ENCODE measurements around the gene SCGB1C1.

Gene SCGB1C1

DNA sequence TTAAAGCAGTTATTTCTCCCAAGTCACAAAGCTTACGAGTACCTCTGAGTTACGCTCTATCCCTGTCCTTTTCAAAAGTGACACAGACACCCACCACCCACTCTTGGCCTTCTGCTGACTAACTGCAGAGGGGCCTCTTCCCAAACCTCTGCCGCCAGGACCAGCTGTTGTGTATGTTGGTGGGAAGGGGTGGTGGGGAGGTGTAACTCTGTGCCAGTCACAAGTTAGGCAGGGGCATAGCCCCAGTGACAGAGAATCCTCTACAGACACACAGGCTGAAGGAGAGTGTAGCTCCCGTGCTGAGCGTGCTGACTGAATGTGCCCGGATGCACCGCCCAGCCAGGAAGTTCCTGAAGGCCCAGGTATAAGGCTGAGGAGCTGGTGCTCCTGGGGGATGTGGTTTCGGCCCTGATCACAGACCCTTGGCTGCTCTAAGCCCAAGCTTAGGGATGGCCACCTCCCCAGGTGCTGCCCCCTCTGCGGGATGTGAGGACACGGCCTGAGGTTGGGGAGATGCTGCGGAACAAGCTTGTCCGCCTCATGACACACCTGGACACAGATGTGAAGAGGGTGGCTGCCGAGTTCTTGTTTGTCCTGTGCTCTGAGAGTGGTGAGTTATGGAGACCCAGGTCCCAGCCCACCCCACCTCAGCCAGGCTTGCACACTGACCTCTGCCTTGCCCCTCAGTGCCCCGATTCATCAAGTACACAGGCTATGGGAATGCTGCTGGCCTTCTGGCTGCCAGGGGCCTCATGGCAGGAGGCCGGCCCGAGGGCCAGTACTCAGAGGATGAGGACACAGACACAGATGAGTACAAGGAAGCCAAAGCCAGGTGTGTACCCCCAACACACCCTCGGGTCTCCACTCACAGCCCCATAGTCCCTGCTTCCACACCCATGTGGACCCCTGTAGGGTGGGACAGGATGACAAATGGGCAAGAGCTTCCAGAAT is 19.5 kb downstream of the SCGB1C1 start:
- Histone ChIP-seq H3K27me3 (ENCODE audit: insufficient read depth, poor library complexity, severe bottlenecking) (no peaks in the 10 kb centered on the region), H3K27ac (replicated peaks) (no peak overlapping the region), H3K4me3 (replicated peaks; ENCODE audit: insufficient read depth, low read length) (no peak overlapping the region)
- no peak for DNase-seq (ENCODE audit: low read depth in 1 of 2, low spot score in 1 of 2)
- TF ChIP-seq, protein P1, sequence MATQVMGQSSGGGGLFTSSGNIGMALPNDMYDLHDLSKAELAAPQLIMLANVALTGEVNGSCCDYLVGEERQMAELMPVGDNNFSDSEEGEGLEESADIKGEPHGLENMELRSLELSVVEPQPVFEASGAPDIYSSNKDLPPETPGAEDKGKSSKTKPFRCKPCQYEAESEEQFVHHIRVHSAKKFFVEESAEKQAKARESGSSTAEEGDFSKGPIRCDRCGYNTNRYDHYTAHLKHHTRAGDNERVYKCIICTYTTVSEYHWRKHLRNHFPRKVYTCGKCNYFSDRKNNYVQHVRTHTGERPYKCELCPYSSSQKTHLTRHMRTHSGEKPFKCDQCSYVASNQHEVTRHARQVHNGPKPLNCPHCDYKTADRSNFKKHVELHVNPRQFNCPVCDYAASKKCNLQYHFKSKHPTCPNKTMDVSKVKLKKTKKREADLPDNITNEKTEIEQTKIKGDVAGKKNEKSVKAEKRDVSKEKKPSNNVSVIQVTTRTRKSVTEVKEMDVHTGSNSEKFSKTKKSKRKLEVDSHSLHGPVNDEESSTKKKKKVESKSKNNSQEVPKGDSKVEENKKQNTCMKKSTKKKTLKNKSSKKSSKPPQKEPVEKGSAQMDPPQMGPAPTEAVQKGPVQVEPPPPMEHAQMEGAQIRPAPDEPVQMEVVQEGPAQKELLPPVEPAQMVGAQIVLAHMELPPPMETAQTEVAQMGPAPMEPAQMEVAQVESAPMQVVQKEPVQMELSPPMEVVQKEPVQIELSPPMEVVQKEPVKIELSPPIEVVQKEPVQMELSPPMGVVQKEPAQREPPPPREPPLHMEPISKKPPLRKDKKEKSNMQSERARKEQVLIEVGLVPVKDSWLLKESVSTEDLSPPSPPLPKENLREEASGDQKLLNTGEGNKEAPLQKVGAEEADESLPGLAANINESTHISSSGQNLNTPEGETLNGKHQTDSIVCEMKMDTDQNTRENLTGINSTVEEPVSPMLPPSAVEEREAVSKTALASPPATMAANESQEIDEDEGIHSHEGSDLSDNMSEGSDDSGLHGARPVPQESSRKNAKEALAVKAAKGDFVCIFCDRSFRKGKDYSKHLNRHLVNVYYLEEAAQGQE (IDR thresholded peaks at IDR 0.05; ENCODE audit: insufficient replicate concordance, low read depth), result no peak
- TF ChIP-seq, protein P2, sequence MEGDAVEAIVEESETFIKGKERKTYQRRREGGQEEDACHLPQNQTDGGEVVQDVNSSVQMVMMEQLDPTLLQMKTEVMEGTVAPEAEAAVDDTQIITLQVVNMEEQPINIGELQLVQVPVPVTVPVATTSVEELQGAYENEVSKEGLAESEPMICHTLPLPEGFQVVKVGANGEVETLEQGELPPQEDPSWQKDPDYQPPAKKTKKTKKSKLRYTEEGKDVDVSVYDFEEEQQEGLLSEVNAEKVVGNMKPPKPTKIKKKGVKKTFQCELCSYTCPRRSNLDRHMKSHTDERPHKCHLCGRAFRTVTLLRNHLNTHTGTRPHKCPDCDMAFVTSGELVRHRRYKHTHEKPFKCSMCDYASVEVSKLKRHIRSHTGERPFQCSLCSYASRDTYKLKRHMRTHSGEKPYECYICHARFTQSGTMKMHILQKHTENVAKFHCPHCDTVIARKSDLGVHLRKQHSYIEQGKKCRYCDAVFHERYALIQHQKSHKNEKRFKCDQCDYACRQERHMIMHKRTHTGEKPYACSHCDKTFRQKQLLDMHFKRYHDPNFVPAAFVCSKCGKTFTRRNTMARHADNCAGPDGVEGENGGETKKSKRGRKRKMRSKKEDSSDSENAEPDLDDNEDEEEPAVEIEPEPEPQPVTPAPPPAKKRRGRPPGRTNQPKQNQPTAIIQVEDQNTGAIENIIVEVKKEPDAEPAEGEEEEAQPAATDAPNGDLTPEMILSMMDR (IDR thresholded peaks at IDR 0.05; ENCODE audit: insufficient read depth, low read length), result no peak
- TF ChIP-seq POLR2AphosphoS5 (IDR thresholded peaks at IDR 0.05; ENCODE audit: low read depth) (no peak), SPI1 (IDR thresholded peaks at IDR 0.05; ENCODE audit: borderline replicate concordance, low read depth) (no peak), GABPA (IDR thresholded peaks at IDR 0.05; ENCODE audit: low read depth) (no peak)

DNA sequence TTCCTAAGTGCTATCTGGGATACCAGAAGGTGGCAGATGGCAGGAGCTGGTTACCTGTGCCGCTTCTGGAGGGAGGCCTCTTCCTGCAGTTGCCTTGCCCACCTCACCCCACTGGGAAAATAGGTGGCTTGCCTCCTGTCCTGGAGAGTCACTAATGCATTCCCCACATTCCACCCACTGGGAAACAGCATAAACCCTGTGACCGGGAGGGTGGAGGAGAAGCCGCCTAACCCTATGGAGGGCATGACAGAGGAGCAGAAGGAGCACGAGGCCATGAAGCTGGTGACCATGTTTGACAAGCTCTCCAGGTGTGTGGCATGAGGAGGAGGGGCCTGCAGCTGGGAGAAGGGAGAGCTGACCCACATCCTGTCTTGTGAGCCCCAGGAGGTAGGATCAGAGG is 20.2 kb downstream of the SCGB1C1 start:
- Histone ChIP-seq H3K4me3 (replicated peaks; ENCODE audit: insufficient read depth, low read length) (no peak overlapping the region), H3K27ac (replicated peaks) (no peak overlapping the region), H3K27me3 (ENCODE audit: insufficient read depth, poor library complexity, severe bottlenecking) (no peaks in the 10 kb centered on the region)
- DNase-seq (ENCODE audit: low read depth in 1 of 2, low spot score in 1 of 2), result no peak
- TF ChIP-seq SPI1 (IDR thresholded peaks at IDR 0.05; ENCODE audit: borderline replicate concordance, low read depth) (no peak), POLR2AphosphoS5 (IDR thresholded peaks at IDR 0.05; ENCODE audit: low read depth) (no peak), GABPA (IDR thresholded peaks at IDR 0.05; ENCODE audit: low read depth) (no peak)
- TF ChIP-seq, protein P1 (IDR thresholded peaks at IDR 0.05; ENCODE audit: insufficient replicate concordance, low read depth), result no peak
- TF ChIP-seq, protein P2 (IDR thresholded peaks at IDR 0.05; ENCODE audit: insufficient read depth, low read length), result no peak

DNA sequence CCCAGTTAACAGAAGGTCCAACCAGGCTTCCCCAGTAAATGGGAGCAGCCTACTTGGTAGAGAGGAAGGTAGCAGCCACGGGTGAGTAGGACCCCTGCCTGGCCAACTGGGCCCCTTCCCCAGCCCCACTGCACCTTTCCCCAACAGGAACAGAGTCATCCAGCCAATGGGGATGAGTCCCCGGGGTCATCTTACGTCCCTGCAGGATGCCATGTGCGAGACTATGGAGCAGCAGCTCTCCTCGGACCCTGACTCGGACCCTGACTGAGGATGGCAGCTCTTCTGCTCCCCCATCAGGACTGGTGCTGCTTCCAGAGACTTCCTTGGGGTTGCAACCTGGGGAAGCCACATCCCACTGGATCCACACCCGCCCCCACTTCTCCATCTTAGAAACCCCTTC is 21.2 kb downstream of the SCGB1C1 start:
- H3K27me3 ChIP-seq (ENCODE audit: insufficient read depth, poor library complexity, severe bottlenecking), result no peaks in the 10 kb centered on the region
- no peak for TF ChIP-seq GABPA (IDR thresholded peaks at IDR 0.05; ENCODE audit: low read depth)
- TF ChIP-seq, protein P2 (IDR thresholded peaks at IDR 0.05; ENCODE audit: insufficient read depth, low read length), result no peak
- TF ChIP-seq POLR2AphosphoS5 (IDR thresholded peaks at IDR 0.05; ENCODE audit: low read depth), result no peak
- TF ChIP-seq, protein P1 (IDR thresholded peaks at IDR 0.05; ENCODE audit: insufficient replicate concordance, low read depth), result no peak
- TF ChIP-seq SPI1 (IDR thresholded peaks at IDR 0.05; ENCODE audit: borderline replicate concordance, low read depth), result no peak
- H3K4me3 ChIP-seq (replicated peaks; ENCODE audit: insufficient read depth, low read length), result no peak overlapping the region
- no peak overlapping the region for H3K27ac ChIP-seq (replicated peaks)
- DNase-seq (ENCODE audit: low read depth in 1 of 2, low spot score in 1 of 2), result no peak

Measured in HL-60 (cell line).